T1000 (cell line): Measurements from ENCODE around the gene ZNF511.
A peak's percentile ranks its signal among the peaks of the same experiment; 100 is the strongest.
"Not testable (repeated sequence)": the region's sequence is repeated elsewhere in the genome, so short reads cannot be mapped to it uniquely, and the experiment has no call there.

Experiments
- DNase-seq: peaks from one replicate; lab custom pipeline; 2025; ENCODE audit warnings: mixed read lengths; lab: John Stamatoyannopoulos, UW

ZNF511 gene

GRCh38 chr10:133308421-133309099 is at the start of gene ZNF511, which contains the start of gene TUBGCP2:
ZNF511 (plus strand) TSS chr10:133308914; CDS start chr10:133308944, 30 bp downstream.
TUBGCP2 (minus strand) TSS chr10:133308872; CDS start chr10:133302941, 5,931 bp downstream.
- peak; percentile 88 for DNase-seq

GRCh38 chr10:133259602-133259989 is 49.1 kb upstream of the ZNF511 start:
- DNase-seq, result no peak

- peak; percentile 51 for DNase-seq
Observed at GRCh38 chr10:133260895-133261725, 47.6 kb upstream of the ZNF511 start.

GRCh38 chr10:133261726-133262325 is 46.9 kb upstream of the ZNF511 start:
- peak; percentile 84 for DNase-seq

- DNase-seq, result no peak
Observed at GRCh38 chr10:133262696-133263095, 46.0 kb upstream of the ZNF511 start.

GRCh38 chr10:133263674-133264073 is 45.0 kb upstream of the ZNF511 start:
- no peak for DNase-seq

GRCh38 chr10:133264461-133264860 is 44.3 kb upstream of the ZNF511 start:
- DNase-seq, result no peak

GRCh38 chr10:133265052-133265451 is 43.7 kb upstream of the ZNF511 start:
- not testable (repeated sequence) for DNase-seq

- DNase-seq, result no peak
Observed at GRCh38 chr10:133266056-133266795, 42.5 kb upstream of the ZNF511 start.

- no peak for DNase-seq
Observed at GRCh38 chr10:133267293-133267692, 41.4 kb upstream of the ZNF511 start.

- DNase-seq, result no peak
Observed at GRCh38 chr10:133267829-133268228, 40.9 kb upstream of the ZNF511 start.

- no peak for DNase-seq
Observed at GRCh38 chr10:133268532-133268931, 40.2 kb upstream of the ZNF511 start.

GRCh38 chr10:133269367-133269766 is 39.3 kb upstream of the ZNF511 start:
- DNase-seq, result no peak

- DNase-seq, result no peak
Observed at GRCh38 chr10:133270204-133270603, 38.5 kb upstream of the ZNF511 start.

- no peak for DNase-seq
Observed at GRCh38 chr10:133270773-133271297, 37.9 kb upstream of the ZNF511 start.

- DNase-seq, result no peak
Observed at GRCh38 chr10:133271521-133272300, 37.0 kb upstream of the ZNF511 start.

GRCh38 chr10:133272301-133272963 is 36.3 kb upstream of the ZNF511 start:
- no peak for DNase-seq

GRCh38 chr10:133272964-133273420 is 35.7 kb upstream of the ZNF511 start:
- DNase-seq, result no peak

GRCh38 chr10:133273534-133274143 is 35.1 kb upstream of the ZNF511 start:
- DNase-seq, result no peak
